DMS114 treated with DMSO at 0.1 percent for 48 hours (cell line): ENCODE results near the gene CDK17.
A peak's percentile ranks its signal among the peaks of the same experiment; 100 is the strongest.
"Not testable (repeated sequence)": the region's sequence is repeated elsewhere in the genome, so short reads cannot be mapped to it uniquely, and the experiment has no call there.

Experiments used
- DNase-seq: peaks from one replicate; lab custom pipeline; 2025; ENCODE audit not compliant: unreplicated experiment; lab: John Stamatoyannopoulos, UW

Gene CDK17

DNA sequence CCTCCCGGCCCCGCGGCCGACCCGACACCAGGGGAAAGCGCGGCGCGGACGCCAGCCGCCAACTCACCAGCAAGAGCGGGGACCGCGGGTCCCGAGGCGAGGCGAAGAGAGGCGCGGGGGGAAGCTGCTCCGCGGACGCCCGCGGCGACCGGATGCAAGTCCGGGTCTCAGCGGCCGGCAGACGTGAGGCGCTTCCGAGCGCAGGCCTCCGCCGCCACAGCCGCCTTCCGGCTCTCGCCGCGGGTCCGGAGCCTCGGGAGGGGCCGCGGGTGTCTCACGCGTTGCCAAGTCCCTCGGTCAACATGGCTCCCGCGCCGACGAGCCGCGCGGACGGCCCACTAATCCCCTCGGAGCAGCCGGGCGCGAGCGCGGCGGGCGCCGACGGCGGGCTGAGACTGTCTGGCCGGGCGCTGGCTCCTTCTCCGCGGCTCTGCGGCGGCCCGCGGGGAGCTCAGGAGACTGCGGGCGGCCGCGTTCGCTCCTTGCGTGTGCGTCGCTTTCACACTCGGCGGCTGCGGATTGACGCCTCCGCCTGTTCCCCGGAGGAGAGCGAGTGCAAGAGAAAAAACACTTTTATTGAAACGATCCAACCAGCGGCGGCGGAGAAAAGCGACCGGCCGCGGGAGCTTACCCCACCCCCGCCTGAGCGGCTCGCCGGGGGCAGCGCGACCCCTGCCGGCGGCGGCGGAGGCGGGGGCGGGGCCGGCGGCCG is at the start of gene CDK17:
TSS of gene CDK17 (minus strand) at position 521 of the 712 bp plus-strand sequence. CDS start 65,603 bp downstream, outside the sequence.
- DNase-seq: peak; percentile 72

DNA sequence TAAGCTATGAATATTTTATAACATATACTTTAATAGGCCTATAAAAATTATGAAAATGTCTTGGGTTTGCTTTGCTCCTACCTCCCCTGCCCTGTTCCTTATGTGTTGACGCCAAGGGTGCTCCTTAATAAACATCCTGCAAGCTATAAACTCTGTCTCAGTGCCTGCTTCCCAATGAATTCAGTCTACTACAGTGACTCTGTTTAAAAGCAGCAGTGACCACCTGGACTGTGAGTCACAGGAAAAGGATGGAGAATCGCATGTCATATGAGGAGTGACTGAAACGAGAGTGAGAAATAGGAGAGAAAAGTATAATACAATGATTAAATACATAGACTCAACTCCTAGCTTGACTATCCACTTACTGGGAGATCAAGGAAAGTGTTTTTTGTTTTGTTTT is 48.1 kb upstream of the CDK17 start:
- no peak for DNase-seq

DNA sequence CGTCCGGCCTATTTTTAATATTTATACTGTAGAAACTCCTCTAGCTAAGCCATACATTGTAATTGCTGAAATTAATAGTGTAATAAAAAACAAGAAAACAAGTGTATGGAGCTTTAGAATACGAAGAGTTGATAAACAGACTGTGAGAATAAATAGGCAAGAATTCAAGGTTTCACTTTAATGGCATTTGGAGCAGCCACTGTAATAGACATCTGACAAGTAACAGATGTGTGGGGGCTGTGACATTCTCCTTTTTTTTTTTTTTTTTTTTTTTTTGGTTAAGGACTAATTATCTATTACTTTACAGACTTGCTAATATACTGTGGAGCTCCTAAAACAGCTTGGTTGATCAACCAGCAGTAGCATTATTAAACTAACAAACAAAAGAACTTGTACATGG is 47.0 kb upstream of the CDK17 start:
- DNase-seq: no peak

DNA sequence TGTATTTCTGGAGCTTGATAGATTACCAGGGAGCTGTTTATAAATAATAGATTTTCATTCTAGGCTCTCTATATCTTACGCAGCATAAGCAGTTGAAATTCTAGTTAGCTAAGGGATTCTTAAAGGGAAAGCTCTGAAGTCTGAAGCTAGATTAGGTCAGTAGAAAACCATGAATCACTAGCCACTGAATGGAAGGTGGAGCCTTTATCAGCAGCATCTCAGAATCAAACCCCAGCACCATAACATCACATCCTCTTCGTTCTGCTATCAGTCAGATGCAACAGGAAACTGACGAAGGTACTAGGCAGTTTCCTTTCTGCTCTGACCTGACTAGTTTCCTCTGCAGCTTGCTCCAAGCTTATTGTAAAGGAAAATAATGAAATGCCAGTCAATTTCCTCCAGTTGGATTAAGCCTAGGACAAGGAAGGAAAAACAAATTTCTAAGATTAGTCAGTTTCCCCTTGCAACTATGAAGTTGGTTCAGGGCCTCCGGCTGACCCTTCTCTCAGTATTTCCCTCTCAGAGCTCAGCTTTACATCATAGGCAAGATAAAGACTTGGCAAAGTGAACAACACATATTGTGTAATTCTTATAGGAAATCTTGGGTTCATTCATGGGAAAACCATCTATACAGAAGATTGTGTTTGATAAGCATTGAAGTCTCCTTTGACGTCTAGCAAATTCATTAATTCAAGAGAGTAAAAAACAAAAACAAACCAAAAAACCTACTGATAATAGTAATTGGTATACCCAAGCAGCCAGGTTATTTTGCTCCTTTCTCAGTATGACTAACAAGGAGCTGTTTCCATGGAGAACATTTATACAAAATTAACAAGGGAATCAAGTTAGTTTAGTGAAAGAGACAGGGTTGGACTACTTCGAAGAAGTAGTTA is 45.7 kb upstream of the CDK17 start:
- no peak for DNase-seq

DNA sequence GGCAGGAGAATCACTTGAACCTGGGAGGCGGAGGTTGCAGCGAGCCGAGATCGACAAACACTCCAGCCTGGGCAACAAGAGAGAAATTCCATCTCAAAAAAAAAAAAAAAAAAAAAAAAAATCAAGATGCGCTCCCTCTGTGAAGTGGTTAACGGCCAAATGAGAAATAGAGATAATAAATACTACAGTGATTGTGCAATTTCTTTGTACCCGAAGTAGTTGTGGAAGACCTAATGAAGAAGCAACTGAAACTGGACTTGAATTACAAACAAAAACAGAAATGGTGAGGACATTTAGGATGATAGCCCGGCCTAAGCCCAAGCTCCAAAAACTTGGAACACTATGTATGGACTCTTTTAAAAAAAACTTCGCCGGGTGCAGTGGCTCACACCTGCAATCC is 44.2 kb upstream of the CDK17 start:
- no peak for DNase-seq

DNA sequence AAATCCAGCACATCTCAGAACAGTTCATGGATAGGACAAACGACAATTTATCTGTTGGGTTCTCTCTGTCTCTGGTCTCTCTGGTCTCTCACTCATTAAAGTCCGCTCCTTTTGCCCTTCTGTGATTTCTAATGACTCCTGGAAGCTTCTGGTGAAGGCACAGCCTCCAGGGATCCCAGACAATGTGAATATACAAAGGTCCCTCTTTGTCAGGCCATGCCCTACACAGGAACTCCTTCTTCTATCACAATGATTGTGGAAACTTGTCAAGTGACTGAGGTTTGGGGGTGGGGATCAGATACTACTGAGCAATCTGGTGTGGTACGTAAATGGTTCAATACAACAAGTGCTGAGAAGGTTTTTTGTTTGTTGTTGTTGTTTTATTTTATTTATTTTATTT is 42.7 kb upstream of the CDK17 start:
- DNase-seq: no peak

DNA sequence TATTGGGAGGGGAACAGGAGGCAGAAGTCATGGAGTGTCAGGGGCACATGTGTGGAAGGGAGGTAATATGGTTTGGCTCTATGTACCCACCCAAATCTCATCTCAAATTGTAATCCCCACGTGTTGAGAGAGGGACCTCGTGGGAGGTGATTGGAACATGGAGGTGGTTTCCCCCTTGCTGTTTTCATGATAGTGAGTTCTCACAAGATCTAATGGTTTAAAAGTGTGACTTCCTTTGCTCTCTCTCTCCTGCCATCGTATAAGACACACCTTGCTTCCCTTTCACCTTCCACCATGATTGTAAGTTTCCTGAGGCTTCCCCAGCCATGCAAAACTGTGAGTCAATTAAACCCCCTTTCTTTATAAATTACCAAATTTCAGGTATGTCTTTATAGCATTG is 41.6 kb upstream of the CDK17 start:
- no peak for DNase-seq

DNA sequence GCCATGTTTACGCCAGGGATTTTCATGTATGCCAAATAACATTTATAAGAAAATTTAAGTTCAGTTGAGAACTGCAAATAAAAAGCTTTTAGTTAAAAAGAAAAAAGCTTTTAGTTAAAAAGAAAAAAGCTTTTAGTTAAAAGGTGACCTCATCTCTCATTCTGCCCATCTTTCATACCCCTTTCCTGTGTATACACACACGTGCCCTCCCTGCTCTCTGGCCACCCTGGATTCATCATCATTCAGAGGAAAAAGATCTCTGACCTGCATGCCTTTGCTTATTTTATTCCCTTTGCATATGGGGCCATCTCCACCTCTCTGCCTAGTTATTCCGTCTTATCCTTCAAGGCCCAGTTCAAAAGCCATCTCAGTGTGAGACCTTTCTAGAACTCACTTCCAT is 38.1 kb upstream of the CDK17 start:
- no peak for DNase-seq

DNA sequence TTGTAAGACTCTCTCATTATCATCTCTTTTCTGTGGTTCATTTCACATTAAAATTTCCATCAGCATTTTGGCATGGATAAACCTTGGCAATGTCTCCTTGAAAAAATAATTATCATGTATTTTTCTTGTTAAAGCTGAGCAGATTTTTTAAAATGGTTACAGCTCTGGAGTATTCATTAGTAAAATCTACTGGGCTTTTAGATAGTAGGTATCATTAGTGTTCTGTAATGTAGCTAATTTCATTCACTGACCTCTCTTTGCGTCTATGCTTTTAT is 36.9 kb upstream of the CDK17 start:
- DNase-seq: no peak

DNA sequence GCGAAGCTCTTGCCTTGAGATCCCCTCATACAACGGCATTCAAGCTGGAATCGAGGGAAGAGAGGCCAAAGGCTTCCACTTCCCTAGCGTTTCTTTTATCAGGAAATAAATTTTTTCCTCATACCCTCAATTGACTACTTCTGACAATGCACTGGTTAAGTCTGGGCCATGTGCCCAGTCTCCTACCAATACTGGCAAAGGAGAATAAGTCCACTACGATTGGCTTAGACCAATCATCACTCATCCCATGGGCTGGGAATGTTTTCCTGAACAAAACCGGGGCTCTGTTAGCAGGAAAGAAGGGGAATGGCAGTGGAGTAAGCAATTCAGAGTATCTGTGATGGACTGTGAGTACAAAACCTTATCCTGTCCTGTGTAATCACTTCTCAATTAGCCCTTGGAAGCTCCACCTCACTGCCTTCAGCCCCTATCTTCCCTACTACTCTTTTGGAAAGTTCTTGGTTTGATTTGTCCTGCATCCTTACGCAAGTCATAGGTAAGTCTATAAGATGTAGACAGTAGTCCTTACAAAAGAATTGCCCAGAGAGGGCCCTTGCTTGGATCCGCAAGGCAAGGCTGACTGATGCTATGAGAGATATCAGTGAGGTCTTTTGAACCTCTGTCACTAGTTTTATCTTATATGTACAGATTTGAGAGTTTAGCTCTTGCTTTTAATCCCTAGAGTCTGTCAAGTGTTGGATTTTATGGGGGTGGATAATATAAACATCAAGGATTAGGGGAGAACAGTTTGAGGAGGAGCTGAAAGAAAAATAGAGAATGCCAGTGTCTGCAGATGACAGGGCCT is 36.3 kb upstream of the CDK17 start:
- DNase-seq: no peak

DNA sequence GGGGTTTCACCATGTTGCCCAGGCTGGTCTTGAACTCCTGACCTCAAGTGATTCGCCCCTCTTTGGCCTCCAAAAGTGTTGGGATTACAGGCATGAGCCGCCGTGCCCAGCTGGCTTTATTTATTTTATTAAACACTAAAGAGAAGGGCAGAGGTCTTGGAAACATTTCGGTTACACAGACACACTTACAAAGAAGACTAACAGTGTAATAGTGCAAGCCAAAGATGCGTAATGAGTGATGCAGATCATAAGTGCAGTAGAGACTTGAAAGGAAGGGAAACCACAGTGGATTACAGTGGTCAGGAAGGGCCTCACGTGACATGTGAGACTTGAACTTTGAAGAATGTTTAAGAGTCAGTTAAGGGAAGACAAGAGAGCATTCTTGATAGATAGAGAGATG is 33.9 kb upstream of the CDK17 start:
- DNase-seq: no peak

DNA sequence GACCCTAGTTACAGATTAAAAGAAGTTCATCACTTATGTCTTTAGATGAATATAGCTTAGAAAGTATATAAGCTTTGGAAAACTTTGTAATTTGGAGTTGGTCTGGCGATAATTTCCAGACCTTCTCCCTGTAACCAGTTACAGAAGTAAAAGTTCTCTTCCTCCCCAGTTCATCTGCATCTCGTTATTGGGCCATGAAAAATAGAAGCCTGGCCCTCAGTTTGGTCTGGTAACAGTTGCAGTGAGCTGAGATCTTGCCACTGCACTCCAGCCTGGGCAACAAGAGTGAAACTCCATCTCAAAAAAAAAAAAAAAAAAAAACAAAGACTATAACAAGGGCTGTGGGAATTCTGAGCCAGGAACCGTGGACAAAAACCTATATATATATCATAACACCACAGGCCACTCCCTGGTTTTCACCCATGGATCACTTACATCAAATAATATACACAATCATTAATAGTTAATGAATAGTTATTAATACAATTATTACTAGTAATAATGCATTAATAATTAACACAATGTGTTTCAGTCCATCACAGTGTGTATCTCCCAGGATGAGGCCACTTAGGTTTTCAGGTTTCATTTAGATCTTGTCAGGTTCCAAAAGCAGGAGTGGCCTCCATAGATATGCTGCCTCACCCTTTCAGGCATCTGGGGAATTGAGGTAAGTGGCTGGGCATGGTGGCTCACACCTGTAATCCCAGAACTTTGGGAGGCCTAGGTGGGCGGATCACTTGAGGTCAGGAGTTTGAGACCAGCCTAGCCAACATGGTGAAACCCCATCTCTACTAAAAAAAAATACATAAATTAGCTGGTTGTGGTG is 32.5 kb upstream of the CDK17 start:
- not testable (repeated sequence) for DNase-seq

DNA sequence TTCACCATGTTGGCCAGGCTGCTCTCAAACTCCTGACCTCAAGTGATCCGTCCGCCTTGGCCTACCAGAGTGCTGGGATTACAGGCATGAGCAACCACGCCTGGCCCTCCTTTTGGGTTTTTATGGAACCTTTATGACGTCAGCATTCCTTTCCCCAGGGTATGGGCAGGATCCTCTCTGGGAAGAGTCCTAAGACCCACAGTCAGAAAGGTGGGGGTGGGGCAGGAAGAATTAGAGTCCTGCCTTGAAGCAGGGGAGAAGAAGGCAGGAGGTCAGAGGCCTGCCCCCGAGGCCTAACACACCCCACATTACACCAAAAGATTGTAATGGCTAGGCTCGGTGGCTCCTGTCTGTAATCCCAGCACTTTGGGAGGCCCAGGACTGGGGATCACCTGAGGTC is 30.8 kb upstream of the CDK17 start:
- DNase-seq: no peak

DNA sequence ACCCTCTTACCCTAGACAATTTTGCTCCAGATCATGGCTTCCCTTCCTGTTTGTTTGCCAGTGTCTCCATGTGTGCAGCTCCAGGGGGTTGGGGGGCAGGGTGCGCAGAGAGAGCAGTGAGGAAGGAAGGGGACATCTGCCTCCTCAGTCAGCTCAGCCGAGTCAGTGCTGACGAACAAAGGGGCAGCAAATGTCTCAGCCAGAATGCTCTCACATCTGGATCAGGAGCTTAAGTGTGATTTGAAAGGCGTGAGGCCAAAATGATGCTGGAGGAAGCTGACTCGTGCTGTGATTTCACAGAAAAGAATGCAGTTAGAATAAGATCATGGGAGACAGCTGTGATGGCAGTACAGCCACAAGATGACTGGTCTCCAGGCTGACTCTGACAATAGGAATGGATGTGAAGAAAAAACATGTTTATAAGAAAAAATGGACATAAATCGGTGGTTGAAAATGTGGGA is 27.1 kb upstream of the CDK17 start:
- DNase-seq: no peak

DNA sequence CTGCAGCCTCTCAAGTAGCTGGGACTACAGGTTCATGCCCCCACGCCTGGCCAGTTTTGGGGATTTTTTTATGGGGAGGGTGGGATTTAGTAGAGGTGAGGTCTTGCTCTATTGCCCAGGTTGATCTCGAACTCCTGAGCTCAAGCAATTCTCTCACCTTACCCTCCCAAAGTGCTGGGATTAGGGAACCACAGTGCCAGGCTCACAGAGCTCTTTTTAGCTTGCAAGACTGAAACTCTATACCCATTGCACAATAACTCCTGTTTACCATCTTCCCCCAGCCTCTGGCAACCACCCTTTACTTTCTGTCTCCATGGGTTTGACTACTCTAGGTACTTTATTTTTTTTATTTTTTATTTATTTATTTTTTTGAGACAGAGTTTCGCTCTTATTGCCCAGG is 25.7 kb upstream of the CDK17 start:
- no peak for DNase-seq

DNA sequence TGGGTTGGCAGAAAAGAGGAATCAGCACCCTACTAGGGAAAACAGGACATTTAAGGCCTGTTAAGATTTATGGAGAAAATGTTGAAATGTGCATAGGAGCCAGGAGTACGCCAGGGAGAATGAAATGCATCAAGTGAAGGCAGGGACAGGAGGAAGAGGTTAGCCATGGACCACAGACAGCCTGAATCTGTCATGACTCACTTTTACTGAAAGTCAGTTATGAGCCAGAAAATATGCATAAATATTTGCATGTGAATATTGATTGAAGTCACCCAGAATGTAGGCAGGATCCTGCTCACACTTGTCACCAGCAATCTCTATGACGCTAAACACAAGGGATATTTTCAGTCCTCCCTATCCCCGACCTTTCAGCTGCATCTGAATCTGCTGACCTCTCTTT is 25.1 kb upstream of the CDK17 start:
- DNase-seq: no peak

DNA sequence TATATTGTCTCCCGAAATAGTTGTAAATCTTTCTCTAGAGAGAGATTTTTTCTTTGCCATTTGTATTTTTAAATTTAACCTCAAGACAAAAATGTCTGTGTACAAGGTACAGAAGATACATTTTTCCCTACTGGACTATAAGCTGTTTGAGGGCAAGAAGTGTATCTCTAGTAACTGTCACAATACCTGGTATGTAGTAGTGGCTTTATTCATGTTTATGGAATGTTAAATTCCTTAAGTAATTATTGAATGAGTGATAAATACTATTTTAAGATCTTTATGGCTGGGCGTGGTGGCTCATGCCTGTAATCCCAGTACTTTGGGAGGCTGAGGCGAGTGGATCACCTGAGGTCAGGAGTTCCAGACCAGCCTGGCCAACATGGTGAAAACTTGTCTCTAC is 24.4 kb upstream of the CDK17 start:
- no peak for DNase-seq

DNA sequence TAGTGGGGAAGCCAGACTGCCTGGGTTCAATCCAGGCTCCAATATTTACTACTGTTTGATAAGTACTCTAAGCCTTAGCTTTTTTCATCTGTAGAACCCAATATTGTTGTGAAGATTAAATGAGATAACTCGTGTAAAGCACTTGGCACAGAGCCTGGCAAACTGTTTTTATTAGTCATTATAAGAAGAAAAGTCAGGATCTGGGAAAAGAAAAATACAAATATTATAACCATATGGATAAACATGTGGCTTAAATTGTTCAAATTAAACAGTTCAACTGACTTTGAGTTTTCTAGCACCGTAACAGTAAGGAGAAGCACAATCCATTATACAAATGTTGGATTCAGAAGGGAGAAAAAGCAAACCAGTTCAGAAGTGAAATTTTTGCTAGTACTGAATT is 22.0 kb upstream of the CDK17 start:
- no peak for DNase-seq

DNA sequence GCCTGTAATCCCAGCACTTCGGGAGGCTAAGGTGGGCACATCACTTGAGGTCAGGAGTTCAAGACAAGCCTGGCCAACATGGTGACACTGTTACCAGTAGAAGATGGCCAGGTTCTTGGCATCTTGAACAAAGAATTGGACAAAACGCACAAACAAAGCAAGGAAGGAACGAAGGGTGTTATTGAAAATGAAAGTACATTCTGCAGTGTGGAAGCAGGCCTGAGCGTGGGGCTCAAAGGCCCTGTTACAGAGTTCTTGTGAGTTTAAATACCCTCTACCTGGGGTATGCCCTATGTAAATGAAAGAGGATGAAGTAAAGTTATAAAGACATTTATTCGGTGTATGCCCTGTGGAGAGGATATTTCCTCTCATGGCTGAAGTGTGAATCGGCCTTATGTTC is 20.8 kb upstream of the CDK17 start:
- DNase-seq: no peak

DNA sequence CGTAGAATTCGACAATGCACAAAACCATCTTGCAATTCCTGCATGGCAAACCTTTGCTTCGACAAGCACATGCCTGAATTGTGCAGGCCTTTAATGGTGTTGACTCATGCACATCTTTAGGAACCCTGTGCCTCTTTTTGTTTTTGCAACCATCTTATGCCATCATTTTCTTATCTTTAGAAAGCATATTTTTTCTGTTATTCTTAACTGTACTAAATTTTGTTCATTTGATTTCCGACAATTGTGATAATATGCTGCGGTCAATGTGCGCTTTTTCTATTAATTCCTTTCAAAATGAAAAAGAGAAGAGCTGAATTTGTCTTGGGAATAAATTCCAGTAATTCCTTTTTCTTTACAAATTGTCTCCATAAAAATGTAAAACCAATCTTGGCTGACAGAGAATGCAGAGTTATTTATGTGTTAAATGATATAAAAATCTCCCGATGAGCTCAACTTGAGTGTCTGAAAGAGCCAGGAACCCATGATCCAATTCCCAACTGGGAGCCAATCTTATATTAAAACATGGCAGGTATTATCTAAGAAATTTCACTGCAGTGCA is 20.1 kb upstream of the CDK17 start:
- no peak for DNase-seq
